ENCODE measurements around the gene AFF4.
"Not testable (repeated sequence)": the region's sequence is repeated elsewhere in the genome, so short reads cannot be mapped to it uniquely, and the experiment has no call there.

Gene AFF4

DNA sequence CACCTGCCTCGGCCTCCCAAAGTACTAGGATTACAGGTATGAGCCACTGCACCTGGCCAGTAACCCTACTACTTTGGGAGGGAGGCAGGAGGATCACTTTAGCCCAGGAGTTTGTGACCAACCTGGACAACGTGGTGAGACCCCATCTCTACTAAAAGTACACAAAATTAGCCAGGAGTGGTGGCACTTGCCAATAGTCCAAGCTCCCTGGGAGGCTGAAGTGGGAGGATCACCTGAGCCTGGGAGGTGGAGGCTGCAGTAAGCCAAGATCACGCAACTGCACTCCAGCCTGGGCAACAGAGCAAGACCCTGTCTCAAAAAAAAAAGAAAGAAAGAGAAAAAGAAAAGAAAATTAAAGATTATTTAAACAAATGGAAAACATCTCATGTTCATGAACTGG is 107.4 kb downstream of the AFF4 start:
- POLR2A ChIA-PET: no interaction called here
- no peak overlapping the region for H3K4me3 ChIP-seq (ENCODE audit: low read depth, low read length)
- TF ChIP-seq, protein P1, sequence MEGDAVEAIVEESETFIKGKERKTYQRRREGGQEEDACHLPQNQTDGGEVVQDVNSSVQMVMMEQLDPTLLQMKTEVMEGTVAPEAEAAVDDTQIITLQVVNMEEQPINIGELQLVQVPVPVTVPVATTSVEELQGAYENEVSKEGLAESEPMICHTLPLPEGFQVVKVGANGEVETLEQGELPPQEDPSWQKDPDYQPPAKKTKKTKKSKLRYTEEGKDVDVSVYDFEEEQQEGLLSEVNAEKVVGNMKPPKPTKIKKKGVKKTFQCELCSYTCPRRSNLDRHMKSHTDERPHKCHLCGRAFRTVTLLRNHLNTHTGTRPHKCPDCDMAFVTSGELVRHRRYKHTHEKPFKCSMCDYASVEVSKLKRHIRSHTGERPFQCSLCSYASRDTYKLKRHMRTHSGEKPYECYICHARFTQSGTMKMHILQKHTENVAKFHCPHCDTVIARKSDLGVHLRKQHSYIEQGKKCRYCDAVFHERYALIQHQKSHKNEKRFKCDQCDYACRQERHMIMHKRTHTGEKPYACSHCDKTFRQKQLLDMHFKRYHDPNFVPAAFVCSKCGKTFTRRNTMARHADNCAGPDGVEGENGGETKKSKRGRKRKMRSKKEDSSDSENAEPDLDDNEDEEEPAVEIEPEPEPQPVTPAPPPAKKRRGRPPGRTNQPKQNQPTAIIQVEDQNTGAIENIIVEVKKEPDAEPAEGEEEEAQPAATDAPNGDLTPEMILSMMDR (IDR thresholded peaks at IDR 0.05; ENCODE audit: insufficient read depth, low read length, missing control alignments): no peak
- CTCF ChIA-PET: interaction anchor here (1.0 to 3.1 kb wide), 4 partner anchors 9 to 470 kb away, joined by 3 to 21 read pairs (median 9); partner anchors contain the start of genes GDF9 and UQCRQ
- no peak for DNase-seq (ENCODE audit: low read depth, low spot score)

DNA sequence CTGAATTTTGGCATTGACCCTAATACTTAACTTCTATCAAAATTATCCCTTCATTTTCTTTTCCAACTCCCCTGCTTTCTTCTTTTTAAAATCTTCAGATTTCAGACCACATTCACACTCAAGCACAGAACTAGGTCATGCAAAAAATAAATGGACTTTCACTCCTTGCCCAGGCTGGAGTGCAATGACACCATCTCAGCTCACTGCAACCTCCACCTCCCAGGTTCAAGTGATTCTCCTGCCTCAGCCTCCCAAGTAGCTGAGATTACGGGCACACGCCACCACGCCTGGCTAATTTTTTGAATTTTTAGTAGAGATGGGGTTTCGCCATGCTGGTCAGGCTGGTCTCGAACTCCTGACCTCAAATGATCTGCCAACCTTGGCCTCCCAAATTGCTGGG is 108.4 kb downstream of the AFF4 start:
- POLR2A ChIA-PET; H3K4me3 ChIP-seq (ENCODE audit: low read depth, low read length); DNase-seq (ENCODE audit: low read depth, low spot score): not testable (repeated sequence)
- CTCF ChIA-PET: interaction anchor here (1.0 to 3.1 kb wide), 4 partner anchors 10 to 469 kb away, joined by 5 to 21 read pairs (median 10); partner anchors contain the start of genes GDF9, SHROOM1 and UQCRQ

DNA sequence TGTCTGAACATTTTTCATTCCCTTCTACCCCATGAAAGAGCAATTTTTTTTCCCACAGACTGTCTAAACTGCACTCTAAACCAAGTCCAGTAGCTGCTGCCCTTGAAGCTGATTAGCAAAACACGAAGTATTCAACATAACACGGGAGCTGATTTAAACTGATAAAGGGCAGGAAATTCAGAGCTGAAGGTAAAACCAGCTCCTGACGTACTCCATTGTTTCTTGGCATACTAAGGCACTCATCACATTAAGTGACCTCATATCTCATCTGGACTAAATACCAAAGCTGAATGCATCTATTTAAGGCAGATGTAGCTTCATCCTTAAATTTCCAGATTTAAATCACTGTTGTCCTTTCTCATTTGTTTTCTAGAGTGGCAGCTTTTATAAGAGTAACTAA is 109.1 kb downstream of the AFF4 start:
- TF ChIP-seq, protein P1 (IDR thresholded peaks at IDR 0.05; ENCODE audit: insufficient read depth, low read length, missing control alignments): no peak
- POLR2A ChIA-PET: interaction anchor here (0.6 to 1.2 kb wide), 2 partner anchors 12 to 1225 kb away, joined by 3 to 4 read pairs; partner anchors contain the start of genes GDF9 and UQCRQ
- DNase-seq (ENCODE audit: low read depth, low spot score): no peak
- no peak overlapping the region for H3K4me3 ChIP-seq (ENCODE audit: low read depth, low read length)
- CTCF ChIA-PET: interaction anchor here (1.6 to 3.1 kb wide), 3 partner anchors 10 to 34 kb away, joined by 6 to 21 read pairs (median 13); partner anchors contain the start of genes GDF9, SHROOM1 and UQCRQ

DNA sequence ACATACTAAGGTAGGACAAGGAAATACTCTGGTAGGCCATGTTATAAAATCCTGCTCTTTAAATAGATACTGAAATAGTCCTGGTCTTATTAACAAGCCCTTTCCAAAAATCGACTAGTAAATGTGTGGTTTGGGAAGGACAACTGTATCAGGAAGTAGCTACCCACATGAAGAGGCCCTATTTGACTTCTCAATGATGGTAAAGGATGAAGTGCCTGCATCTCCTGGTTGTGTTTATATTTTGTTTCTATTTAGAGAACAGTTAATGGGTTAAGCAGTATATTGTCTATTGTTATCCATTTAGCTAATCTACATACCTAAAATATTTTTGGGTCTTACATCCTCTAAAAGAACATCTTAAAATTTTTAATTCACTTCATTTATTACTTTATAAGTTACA is 109.6 kb downstream of the AFF4 start:
- no peak for DNase-seq (ENCODE audit: low read depth, low spot score)
- POLR2A ChIA-PET: interaction anchor here (0.6 to 1.2 kb wide), 2 partner anchors 12 to 1224 kb away, joined by 3 to 4 read pairs; partner anchors contain the start of genes GDF9 and UQCRQ
- CTCF ChIA-PET: interaction anchor here (0.9 to 3.1 kb wide), 4 partner anchors 11 to 53 kb away, joined by 3 to 21 read pairs (median 10); partner anchors contain the start of genes GDF9, SHROOM1 and UQCRQ
- no peak overlapping the region for H3K4me3 ChIP-seq (ENCODE audit: low read depth, low read length)
- TF ChIP-seq, protein P1 (IDR thresholded peaks at IDR 0.05; ENCODE audit: insufficient read depth, low read length, missing control alignments): no peak

DNA sequence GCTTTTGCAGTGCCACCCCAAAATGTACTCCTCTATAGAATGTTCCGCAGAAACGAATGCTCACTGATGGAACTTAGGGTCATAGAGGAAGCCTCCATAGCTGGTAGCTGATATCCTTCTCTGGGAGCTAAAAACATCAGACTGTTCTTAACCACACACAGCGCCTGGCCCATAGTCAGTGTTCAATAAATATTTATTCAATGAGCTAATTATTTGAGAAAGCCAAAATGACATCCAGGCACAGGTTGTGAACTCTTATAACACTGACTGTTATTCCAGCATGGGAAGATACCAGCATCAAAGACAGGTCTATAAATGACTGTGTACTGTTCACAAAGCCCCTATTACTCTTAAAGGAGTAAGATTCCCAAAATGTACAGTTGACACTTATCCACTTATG is 110.1 kb downstream of the AFF4 start:
- ChIA-PET CTCF (interaction anchor here (0.9 kb wide), 1 partner anchor 53 kb away, joined by 3 read pairs; no protein-coding TSS in a partner anchor), POLR2A (interaction anchor here (1.2 kb wide), 1 partner anchor 13 kb away, joined by 4 read pairs; the partner anchor contains the start of genes GDF9 and UQCRQ)
- no peak for DNase-seq (ENCODE audit: low read depth, low spot score)
- TF ChIP-seq, protein P1 (IDR thresholded peaks at IDR 0.05; ENCODE audit: insufficient read depth, low read length, missing control alignments): no peak
- no peak overlapping the region for H3K4me3 ChIP-seq (ENCODE audit: low read depth, low read length)

DNA sequence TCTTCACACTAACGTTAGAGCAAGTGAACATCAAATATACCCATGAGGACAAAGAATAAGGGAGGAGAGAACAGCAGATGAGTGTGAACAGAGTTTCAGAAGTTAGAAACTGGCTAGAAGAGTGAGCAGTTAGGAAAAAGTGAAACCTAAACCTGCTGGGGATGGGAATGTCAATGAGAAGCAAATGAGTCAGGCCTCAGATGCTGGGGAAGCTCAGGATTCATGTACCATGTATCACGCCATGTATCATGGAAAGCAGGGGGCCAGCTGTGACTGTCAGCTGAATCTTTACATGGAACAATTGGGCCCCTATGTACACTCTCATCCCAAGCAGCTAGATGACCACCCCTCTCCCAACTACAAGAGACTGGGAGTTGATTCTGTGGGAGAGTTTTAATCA is 113.4 kb downstream of the AFF4 start:
- CTCF ChIA-PET: interaction anchor here (1.0 to 2.5 kb wide), 6 partner anchors 10 to 345 kb away, joined by 3 to 18 read pairs (median 4); partner anchors contain the start of gene GDF9
- H3K4me3 ChIP-seq (ENCODE audit: low read depth, low read length): no peak overlapping the region
- no peak for DNase-seq (ENCODE audit: low read depth, low spot score)
- TF ChIP-seq, protein P1 (IDR thresholded peaks at IDR 0.05; ENCODE audit: insufficient read depth, low read length, missing control alignments): no peak
- POLR2A ChIA-PET: no interaction called here
